Measurements from ENCODE around the gene ITPKC. TPM values are rescaled to one million over a fixed set of nuclear protein-coding genes. Genes with fewer than 3 reads are reported as not detected.
A peak's percentile ranks its signal among the peaks of the same experiment; 100 is the strongest.

ITPKC gene
- total and polyA plus RNA-seq, 9 of the 15 experiments (the other 6 are each of a cell fraction or from before 2014, with no cell fraction given), result 0.08 to 9.3 (median 5.8) TPM

DNA sequence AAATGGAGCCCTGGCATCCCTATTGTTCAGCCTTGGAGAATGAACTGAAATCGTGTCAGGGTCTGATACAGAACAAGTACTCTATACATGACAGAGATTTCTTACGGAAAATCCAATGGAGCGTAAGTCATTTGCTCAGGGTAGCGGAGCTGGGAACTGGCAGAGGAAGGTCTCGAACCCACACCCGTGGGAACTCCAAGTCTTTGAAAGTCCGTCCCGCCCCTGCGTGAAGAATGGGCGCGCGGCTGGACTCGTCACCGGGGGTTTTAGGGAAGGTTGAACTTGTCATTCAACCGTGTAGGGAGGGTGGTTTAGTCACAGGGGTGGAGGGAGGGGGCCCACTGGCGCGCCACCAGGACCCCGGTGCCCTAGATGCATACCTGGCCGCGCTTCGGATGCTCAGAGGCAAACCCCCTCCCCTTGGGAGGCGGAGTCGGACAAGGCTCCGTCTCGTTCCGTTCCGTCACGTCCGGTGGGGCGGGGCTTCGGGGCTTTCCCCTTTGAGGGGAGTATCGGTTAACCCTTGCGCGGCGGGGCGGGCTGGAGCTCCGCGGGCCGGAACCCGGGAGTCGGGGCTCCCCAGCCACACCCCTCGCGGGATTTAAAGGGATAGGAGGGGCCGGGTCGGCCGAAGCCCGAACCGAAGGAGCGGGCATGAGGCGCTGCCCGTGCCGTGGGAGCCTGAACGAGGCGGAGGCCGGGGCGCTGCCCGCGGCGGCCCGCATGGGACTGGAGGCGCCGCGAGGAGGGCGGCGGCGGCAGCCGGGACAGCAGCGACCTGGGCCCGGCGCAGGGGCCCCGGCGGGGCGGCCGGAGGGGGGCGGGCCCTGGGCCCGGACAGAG is at the start of gene ITPKC, which contains the start of gene COQ8B (continued):
- TF ChIP-seq MIER1 (IDR thresholded peaks at IDR 0.05; ENCODE audit: low read depth) (peak; percentile 54; the same call in 1 of the 2 replicates), NFRKB (IDR thresholded peaks at IDR 0.05; ENCODE audit: low read depth) (no peak), NRF1 (conservative IDR thresholded peaks at IDR 0.05 in 1 of 2, IDR thresholded peaks at IDR 0.05 in 1 of 2) (peak; percentile 56 to 67), SRSF1 (IDR thresholded peaks at IDR 0.05; ENCODE audit: low read depth, low read length) (no peak), PHF8 (IDR thresholded peaks at IDR 0.05; ENCODE audit: borderline replicate concordance, low read length) (peak; percentile 83; the same call in 1 of the 2 replicates), ZEB2 (IDR thresholded peaks at IDR 0.05) (peak; percentile 81), CCNT2 (IDR thresholded peaks at IDR 0.05; ENCODE audit: borderline replicate concordance, extremely low read depth, insufficient read length, low read depth, low read length) (no peak), BCOR (IDR thresholded peaks at IDR 0.05) (peak; percentile 66; the same call in 1 of the 2 replicates), MYNN (IDR thresholded peaks at IDR 0.05) (peak; percentile 23; the same call in 1 of the 2 replicates), MYNN (CRISPR knock-in tag; IDR thresholded peaks at IDR 0.05) (no peak), HCFC1 (IDR thresholded peaks at IDR 0.05; ENCODE audit: low read depth, low read length) (peak; percentile 30; the same call in 1 of the 2 replicates), ZNF445 (CRISPR knock-in tag; IDR thresholded peaks at IDR 0.05; ENCODE audit: low read depth) (no peak)
- TF ChIP-seq, protein P1, sequence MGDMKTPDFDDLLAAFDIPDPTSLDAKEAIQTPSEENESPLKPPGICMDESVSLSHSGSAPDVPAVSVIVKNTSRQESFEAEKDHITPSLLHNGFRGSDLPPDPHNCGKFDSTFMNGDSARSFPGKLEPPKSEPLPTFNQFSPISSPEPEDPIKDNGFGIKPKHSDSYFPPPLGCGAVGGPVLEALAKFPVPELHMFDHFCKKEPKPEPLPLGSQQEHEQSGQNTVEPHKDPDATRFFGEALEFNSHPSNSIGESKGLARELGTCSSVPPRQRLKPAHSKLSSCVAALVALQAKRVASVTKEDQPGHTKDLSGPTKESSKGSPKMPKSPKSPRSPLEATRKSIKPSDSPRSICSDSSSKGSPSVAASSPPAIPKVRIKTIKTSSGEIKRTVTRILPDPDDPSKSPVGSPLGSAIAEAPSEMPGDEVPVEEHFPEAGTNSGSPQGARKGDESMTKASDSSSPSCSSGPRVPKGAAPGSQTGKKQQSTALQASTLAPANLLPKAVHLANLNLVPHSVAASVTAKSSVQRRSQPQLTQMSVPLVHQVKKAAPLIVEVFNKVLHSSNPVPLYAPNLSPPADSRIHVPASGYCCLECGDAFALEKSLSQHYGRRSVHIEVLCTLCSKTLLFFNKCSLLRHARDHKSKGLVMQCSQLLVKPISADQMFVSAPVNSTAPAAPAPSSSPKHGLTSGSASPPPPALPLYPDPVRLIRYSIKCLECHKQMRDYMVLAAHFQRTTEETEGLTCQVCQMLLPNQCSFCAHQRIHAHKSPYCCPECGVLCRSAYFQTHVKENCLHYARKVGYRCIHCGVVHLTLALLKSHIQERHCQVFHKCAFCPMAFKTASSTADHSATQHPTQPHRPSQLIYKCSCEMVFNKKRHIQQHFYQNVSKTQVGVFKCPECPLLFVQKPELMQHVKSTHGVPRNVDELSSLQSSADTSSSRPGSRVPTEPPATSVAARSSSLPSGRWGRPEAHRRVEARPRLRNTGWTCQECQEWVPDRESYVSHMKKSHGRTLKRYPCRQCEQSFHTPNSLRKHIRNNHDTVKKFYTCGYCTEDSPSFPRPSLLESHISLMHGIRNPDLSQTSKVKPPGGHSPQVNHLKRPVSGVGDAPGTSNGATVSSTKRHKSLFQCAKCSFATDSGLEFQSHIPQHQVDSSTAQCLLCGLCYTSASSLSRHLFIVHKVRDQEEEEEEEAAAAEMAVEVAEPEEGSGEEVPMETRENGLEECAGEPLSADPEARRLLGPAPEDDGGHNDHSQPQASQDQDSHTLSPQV (IDR thresholded peaks at IDR 0.05), result peak; percentile 40; the same call in 1 of the 2 replicates
- TF ChIP-seq, protein P2, sequence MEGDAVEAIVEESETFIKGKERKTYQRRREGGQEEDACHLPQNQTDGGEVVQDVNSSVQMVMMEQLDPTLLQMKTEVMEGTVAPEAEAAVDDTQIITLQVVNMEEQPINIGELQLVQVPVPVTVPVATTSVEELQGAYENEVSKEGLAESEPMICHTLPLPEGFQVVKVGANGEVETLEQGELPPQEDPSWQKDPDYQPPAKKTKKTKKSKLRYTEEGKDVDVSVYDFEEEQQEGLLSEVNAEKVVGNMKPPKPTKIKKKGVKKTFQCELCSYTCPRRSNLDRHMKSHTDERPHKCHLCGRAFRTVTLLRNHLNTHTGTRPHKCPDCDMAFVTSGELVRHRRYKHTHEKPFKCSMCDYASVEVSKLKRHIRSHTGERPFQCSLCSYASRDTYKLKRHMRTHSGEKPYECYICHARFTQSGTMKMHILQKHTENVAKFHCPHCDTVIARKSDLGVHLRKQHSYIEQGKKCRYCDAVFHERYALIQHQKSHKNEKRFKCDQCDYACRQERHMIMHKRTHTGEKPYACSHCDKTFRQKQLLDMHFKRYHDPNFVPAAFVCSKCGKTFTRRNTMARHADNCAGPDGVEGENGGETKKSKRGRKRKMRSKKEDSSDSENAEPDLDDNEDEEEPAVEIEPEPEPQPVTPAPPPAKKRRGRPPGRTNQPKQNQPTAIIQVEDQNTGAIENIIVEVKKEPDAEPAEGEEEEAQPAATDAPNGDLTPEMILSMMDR (IDR thresholded peaks at IDR 0.05 in 2 of 3, conservative IDR thresholded peaks at IDR 0.05 in 1 of 3; ENCODE audit: insufficient read depth in 2 of 3, low read depth in 1 of 3, low read length in 3 of 3), result peak in 1 of 3 experiments; percentile 24; a peak in 1 of 6 replicates
- TF ChIP-seq, protein P3, sequence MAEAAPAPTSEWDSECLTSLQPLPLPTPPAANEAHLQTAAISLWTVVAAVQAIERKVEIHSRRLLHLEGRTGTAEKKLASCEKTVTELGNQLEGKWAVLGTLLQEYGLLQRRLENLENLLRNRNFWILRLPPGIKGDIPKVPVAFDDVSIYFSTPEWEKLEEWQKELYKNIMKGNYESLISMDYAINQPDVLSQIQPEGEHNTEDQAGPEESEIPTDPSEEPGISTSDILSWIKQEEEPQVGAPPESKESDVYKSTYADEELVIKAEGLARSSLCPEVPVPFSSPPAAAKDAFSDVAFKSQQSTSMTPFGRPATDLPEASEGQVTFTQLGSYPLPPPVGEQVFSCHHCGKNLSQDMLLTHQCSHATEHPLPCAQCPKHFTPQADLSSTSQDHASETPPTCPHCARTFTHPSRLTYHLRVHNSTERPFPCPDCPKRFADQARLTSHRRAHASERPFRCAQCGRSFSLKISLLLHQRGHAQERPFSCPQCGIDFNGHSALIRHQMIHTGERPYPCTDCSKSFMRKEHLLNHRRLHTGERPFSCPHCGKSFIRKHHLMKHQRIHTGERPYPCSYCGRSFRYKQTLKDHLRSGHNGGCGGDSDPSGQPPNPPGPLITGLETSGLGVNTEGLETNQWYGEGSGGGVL (CRISPR knock-in tag; IDR thresholded peaks at IDR 0.05), result no peak
- TF ChIP-seq, protein P4, sequence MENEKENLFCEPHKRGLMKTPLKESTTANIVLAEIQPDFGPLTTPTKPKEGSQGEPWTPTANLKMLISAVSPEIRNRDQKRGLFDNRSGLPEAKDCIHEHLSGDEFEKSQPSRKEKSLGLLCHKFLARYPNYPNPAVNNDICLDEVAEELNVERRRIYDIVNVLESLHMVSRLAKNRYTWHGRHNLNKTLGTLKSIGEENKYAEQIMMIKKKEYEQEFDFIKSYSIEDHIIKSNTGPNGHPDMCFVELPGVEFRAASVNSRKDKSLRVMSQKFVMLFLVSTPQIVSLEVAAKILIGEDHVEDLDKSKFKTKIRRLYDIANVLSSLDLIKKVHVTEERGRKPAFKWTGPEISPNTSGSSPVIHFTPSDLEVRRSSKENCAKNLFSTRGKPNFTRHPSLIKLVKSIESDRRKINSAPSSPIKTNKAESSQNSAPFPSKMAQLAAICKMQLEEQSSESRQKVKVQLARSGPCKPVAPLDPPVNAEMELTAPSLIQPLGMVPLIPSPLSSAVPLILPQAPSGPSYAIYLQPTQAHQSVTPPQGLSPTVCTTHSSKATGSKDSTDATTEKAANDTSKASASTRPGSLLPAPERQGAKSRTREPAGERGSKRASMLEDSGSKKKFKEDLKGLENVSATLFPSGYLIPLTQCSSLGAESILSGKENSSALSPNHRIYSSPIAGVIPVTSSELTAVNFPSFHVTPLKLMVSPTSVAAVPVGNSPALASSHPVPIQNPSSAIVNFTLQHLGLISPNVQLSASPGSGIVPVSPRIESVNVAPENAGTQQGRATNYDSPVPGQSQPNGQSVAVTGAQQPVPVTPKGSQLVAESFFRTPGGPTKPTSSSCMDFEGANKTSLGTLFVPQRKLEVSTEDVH (IDR thresholded peaks at IDR 0.05; ENCODE audit: low read depth, partially characterized antibody), result peak; percentile 61
